Measurements from ENCODE around the gene ARL6IP4. TPM values are rescaled to one million over a fixed set of nuclear protein-coding genes. Genes with fewer than 3 reads are reported as not detected.

Gene ARL6IP4
- total and polyA plus RNA-seq, 10 of the 15 experiments (the other 5 are each of a cell fraction or from before 2014, with no cell fraction given): 2.5 to 320 (median 188) TPM

DNA sequence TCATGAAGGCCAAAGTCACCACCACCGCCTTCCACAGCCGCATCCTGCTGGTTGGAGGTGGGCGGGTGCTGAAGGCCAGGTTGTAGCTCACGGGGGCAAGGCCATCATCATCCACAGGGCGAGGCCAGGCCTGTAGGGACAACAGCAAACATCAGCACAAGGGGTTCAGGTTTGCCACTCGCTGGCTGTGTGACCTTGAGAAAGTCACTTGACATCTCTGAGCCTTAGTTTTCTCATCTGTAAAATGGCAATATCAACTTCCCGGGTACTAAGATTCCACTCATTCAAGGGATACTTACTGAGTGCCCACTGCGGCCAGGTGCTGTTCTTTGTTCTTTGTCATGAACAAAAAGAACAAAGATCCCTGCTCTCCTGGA, 20.3 kb upstream of the ARL6IP4 start:
- FAIRE-seq: no peak
- no peak for TF ChIP-seq POLR2AphosphoS2 (IDR thresholded peaks at IDR 0.05; ENCODE audit: low read depth, low read length)
- no peak for TF ChIP-seq WRNIP1 (IDR thresholded peaks at IDR 0.05; ENCODE audit: borderline replicate concordance, low read depth, low read length)
- no peak for TF ChIP-seq ZNF217 (IDR thresholded peaks at IDR 0.05)
- no peak for TF ChIP-seq YBX1 (IDR thresholded peaks at IDR 0.05)
- TF ChIP-seq, protein P1, sequence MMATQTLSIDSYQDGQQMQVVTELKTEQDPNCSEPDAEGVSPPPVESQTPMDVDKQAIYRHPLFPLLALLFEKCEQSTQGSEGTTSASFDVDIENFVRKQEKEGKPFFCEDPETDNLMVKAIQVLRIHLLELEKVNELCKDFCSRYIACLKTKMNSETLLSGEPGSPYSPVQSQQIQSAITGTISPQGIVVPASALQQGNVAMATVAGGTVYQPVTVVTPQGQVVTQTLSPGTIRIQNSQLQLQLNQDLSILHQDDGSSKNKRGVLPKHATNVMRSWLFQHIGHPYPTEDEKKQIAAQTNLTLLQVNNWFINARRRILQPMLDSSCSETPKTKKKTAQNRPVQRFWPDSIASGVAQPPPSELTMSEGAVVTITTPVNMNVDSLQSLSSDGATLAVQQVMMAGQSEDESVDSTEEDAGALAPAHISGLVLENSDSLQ (IDR thresholded peaks at IDR 0.05): no peak
- no peak for TF ChIP-seq SPI1 (IDR thresholded peaks at IDR 0.05; ENCODE audit: borderline replicate concordance, insufficient read depth, low read depth, low read length)
- no peak for TF ChIP-seq TAF1 (IDR thresholded peaks at IDR 0.05; ENCODE audit: borderline replicate concordance, low read depth, low read length)
- no peak for TF ChIP-seq SREBF1 (IDR thresholded peaks at IDR 0.05; ENCODE audit: low read length)
- no peak for TF ChIP-seq USF2 (IDR thresholded peaks at IDR 0.05; ENCODE audit: borderline replicate concordance, low read depth, low read length)
- TF ChIP-seq NKRF (conservative IDR thresholded peaks at IDR 0.05): no peak
- no peak for TF ChIP-seq TCF12 (IDR thresholded peaks at IDR 0.05; ENCODE audit: low read depth, low read length)
- TF ChIP-seq NFYB (IDR thresholded peaks at IDR 0.05; ENCODE audit: insufficient read depth, low read depth, low read length): no peak
- TF ChIP-seq MYB (IDR thresholded peaks at IDR 0.05; ENCODE audit: borderline replicate concordance, low read depth, low read length): no peak
- TF ChIP-seq EP300 (IDR thresholded peaks at IDR 0.05; ENCODE audit: borderline replicate concordance in 1 of 2, control insufficient read depth in 1 of 2, low read depth in 2 of 2, low read length in 2 of 2): no peak
- no peak for TF ChIP-seq HDAC2 (IDR thresholded peaks at IDR 0.05)
- Histone ChIP-seq H3K27me3 (replicated peaks in 1 of 2; ENCODE audit: control insufficient read depth in 2 of 2, insufficient read depth in 2 of 2, low read length in 1 of 2) (no peaks in the 10 kb centered on the region), H3K36me3 (ENCODE audit: control insufficient read depth in 2 of 2, insufficient read depth in 2 of 2, low read length in 1 of 2) (no peaks in the 10 kb centered on the region), H3K4me2 (ENCODE audit: control insufficient read depth, insufficient read depth) (no peak overlapping the region), H3K4me1 (ENCODE audit: control insufficient read depth, insufficient read depth, low read length) (no peaks in the 10 kb centered on the region), H3K27ac (ENCODE audit: control insufficient read depth, insufficient read depth) (no peak overlapping the region), H3K9ac (ENCODE audit: control insufficient read depth, insufficient read depth, low read length) (no peak overlapping the region), H3K9me3 (replicated peaks; ENCODE audit: control insufficient read depth, insufficient read depth, low read length) (no peaks in the 10 kb centered on the region), H3K4me3 (no peak overlapping the region), H3K79me2 (ENCODE audit: control insufficient read depth, insufficient read depth, low read length) (no peaks in the 10 kb centered on the region), H4K20me1 (ENCODE audit: control insufficient read depth, insufficient read depth) (peaks cover 3% of the 10 kb centered on the region; the same call in 1 of the 2 replicates), H2AFZ (ENCODE audit: control insufficient read depth, low read depth, low read length) (no peak overlapping the region)
- DNase-seq (ENCODE audit: low read depth, low spot score): no peak
- in situ Hi-C loops (cut with MboI) (no loop called here), intact Hi-C loops (cut with micrococcal nuclease; ENCODE audit: unreplicated experiment) (no loop called here)
- 61% methylated on average over 8 of the region's 8 CpGs for WGBS (ENCODE audit: insufficient coverage, insufficient replicate concordance, low lambda C conversion rate, missing lambda C conversion rate)
- ChIA-PET SMC1A (ENCODE audit: uncharacterized antibody, unreplicated experiment) (no interaction called here), POLR2A (no interaction called here), CTCF (interaction anchor here (1.3 kb wide), 1 partner anchor 100 kb away, joined by 6 read pairs; no protein-coding TSS in a partner anchor), RAD21 (ENCODE audit: unreplicated experiment) (no interaction called here)
- ATAC-seq: no peak
- no TSS peak for BruUV-seq (replicated peaks)

All from GM12878 (cell line).